ENCODE results near the gene LIFR. TPM values are rescaled to one million over a fixed set of nuclear protein-coding genes. Genes with fewer than 3 reads are reported as not detected.

The LIFR gene
- total and polyA plus RNA-seq, 2 donors (not counting 3 experiments of a cell fraction or from before 2014, with no cell fraction given), result 4.1 to 36.4 TPM

- Histone ChIP-seq H3K4me3 (replicated peaks in 1 of 3; ENCODE audit: insufficient read depth in 1 of 3, low read depth in 1 of 3, low read length in 3 of 3) (no peak overlapping the region), H3K9ac (replicated peaks; ENCODE audit: extremely low read depth, insufficient read depth, low read length) (no peak overlapping the region), H3K36me3 (ENCODE audit: control insufficient read depth in 2 of 2, extremely low read depth in 1 of 2, insufficient read depth in 2 of 2, low read length in 2 of 2) (no peaks in the 10 kb centered on the region), H3K4me1 (ENCODE audit: control insufficient read depth, extremely low read depth, insufficient read depth, low read length) (no peaks in the 10 kb centered on the region), H3K9me3 (replicated peaks; ENCODE audit: control insufficient read depth, insufficient read depth, low read length) (no peaks in the 10 kb centered on the region), H3K27me3 (ENCODE audit: control insufficient read depth in 2 of 2, insufficient read depth in 2 of 2, low read length in 2 of 2) (no peaks in the 10 kb centered on the region), H3K9me1 (replicated peaks; ENCODE audit: control insufficient read depth, extremely low read depth, insufficient read depth, low read length) (no peaks in the 10 kb centered on the region), H3K79me2 (ENCODE audit: control insufficient read depth, insufficient read depth, low read length) (no peaks in the 10 kb centered on the region), H4K20me1 (replicated peaks; ENCODE audit: control insufficient read depth, extremely low read depth, insufficient read depth, low read length) (no peaks in the 10 kb centered on the region), H3K27ac (ENCODE audit: insufficient read depth, low read depth, low read length) (no peak overlapping the region), H2AFZ (ENCODE audit: low read depth, low read length) (no peak overlapping the region), H3K4me2 (ENCODE audit: insufficient read depth, low read length) (no peak overlapping the region)
- CTCF ChIA-PET, result interaction anchor here (3.5 to 4.1 kb wide), 2 partner anchors 9 to 64 kb away, joined by 9 to 22 read pairs; no protein-coding TSS in a partner anchor
- intact Hi-C loops (cut with micrococcal nuclease) (no loop called here), dilution Hi-C loops (cut with MboI; ENCODE audit: extremely low pct_ligation_motif_present, low sequenced_read_pairs) (no loop called here)
- FAIRE-seq (no peak), DNase-seq (ENCODE audit: low read depth, low spot score) (no peak)
- TF ChIP-seq POLR2AphosphoS5 (IDR thresholded peaks at IDR 0.05; ENCODE audit: insufficient read depth, low read depth, low read length) (no peak), EZH2 (IDR thresholded peaks at IDR 0.05; ENCODE audit: borderline replicate concordance, low read depth, low read length, severe bottlenecking) (no peak), GATA2 (IDR thresholded peaks at IDR 0.05; ENCODE audit: insufficient read depth, insufficient read length, low read depth, low read length) (no peak), POLR2A (IDR thresholded peaks at IDR 0.05; ENCODE audit: low read depth, low read length) (no peak), MAX (IDR thresholded peaks at IDR 0.05; ENCODE audit: insufficient read depth, insufficient read length) (no peak), JUN (IDR thresholded peaks at IDR 0.05; ENCODE audit: borderline replicate concordance, insufficient read depth, insufficient read length, low read depth) (no peak), FOS (IDR thresholded peaks at IDR 0.05; ENCODE audit: borderline replicate concordance, insufficient read depth, low read length) (no peak), MYC (IDR thresholded peaks at IDR 0.05; ENCODE audit: low read depth, low read length) (no peak), CTCF (IDR thresholded peaks at IDR 0.05; ENCODE audit: extremely low read depth in 1 of 2, insufficient read depth in 1 of 2, low read depth in 1 of 2, low read length in 2 of 2) (no peak)
- BruUV-seq (replicated peaks), result no TSS peak
- POLR2A ChIA-PET, result no interaction called here
These were observed 50.1 kb downstream of the LIFR start for GRCh38 chr5:38506302-38506701.
